ENCODE results near the gene PC.
A peak's percentile ranks its signal among the peaks of the same experiment; 100 is the strongest.

Gene PC

DNA sequence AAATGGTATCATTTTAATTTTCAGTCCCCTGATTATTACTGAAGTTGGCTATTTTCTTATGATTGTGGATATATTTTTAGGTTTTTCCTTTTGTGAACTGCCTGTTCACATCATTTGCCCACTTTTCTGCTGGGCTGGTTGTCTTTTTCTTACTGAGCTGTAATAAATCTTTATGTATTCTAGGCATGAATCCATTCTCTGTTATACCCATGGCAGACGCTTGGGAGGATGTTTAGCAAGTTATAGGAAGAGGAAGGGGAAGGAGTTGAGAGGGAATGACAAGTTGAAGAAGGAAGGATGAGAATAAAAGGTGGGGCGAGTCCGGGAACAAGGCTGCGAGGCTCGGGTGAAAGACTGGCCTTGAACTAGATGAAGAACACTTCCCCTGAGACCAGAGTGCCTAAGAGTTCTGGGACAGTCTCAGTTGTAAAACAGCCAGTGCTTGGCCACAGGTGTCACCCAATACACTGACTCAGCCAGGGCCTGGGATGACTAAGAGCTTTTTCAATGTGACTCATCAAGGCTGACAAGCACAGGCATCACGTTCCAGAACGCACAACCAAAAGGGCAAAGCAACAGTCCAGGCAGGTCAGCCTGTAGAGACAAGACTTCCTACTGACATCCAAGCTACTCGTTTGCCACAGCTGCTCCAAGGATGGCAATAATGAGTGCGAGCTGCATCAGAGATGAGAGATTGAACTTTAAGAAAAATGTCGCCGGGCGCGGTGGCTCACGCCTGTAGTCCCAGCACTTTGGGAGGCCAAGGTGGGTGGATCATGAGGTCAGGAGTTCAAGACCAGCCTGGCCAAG lies 66.1 kb downstream of the PC start:
- H3K4me1 ChIP-seq (ENCODE audit: control insufficient read depth in 1 of 2, insufficient read depth in 2 of 2, low read length in 2 of 2), result no peaks in the 10 kb centered on the region
- no peak overlapping the region for H3K4me3 ChIP-seq (ENCODE audit: low read depth in 1 of 2, low read length in 2 of 2)
- H3K27ac ChIP-seq (ENCODE audit: low read length), result no peak overlapping the region
- H3K27me3 ChIP-seq (ENCODE audit: low read depth, low read length), result no peaks in the 10 kb centered on the region
- H3K9me3 ChIP-seq (ENCODE audit: control insufficient read depth in 1 of 2, low read length in 2 of 2), result no peaks in the 10 kb centered on the region
- H3K36me3 ChIP-seq (ENCODE audit: control insufficient read depth in 1 of 2, insufficient read depth in 2 of 2, low read length in 2 of 2), result no peaks in the 10 kb centered on the region

DNA sequence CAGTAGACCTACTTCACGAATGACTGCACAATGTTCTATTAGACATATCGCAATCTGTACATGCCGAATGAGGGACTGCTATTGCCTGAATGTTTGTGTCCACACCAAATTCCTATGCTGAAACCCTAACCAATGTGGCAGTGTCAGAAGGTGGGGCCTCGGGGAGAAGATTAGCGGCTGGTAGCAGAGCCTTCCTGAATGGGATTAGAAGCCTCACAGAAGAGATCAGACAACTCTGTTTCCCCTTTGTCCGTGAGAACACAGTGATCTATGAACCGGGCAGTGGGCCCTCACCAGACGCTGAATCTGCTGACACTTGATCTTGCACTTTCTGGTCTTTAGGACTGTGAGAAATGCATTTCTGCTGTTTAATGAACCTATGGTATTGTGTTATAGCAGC lies 68.2 kb downstream of the PC start:
- H3K4me1 ChIP-seq (ENCODE audit: control insufficient read depth in 1 of 2, insufficient read depth in 2 of 2, low read length in 2 of 2), result no peaks in the 10 kb centered on the region
- H3K9me3 ChIP-seq (ENCODE audit: control insufficient read depth in 1 of 2, low read length in 2 of 2), result no peaks in the 10 kb centered on the region
- H3K4me3 ChIP-seq (ENCODE audit: low read depth in 1 of 2, low read length in 2 of 2), result no peak overlapping the region
- no peak overlapping the region for H3K27ac ChIP-seq (ENCODE audit: low read length)
- H3K36me3 ChIP-seq (ENCODE audit: control insufficient read depth in 1 of 2, insufficient read depth in 2 of 2, low read length in 2 of 2), result no peaks in the 10 kb centered on the region
- no peaks in the 10 kb centered on the region for H3K27me3 ChIP-seq (ENCODE audit: low read depth, low read length)

DNA sequence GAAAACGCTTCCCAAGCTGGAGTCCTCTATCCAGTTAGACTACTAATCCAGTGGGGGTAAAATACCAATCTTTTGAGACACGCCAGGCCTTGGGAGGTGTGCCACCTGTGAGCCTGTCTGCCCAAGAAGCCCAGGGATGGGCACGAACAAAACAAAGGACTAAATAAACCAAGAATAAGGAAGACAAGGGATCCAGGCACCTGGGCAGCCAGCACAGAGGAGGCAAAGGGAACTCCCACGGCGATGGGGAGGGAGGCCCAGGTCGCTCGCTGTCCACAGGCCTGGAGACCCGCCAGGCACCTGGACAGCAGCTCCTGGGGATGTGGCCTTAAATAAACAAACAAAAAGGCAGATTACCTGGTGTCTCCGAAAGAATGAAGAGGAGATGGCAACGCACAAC lies 69.9 kb downstream of the PC start:
- Histone ChIP-seq H3K9me3 (ENCODE audit: control insufficient read depth in 1 of 2, low read length in 2 of 2) (no peaks in the 10 kb centered on the region), H3K4me1 (ENCODE audit: control insufficient read depth in 1 of 2, insufficient read depth in 2 of 2, low read length in 2 of 2) (peaks cover 0 to 2% of the 10 kb centered on the region in 2 donors), H3K4me3 (ENCODE audit: low read depth in 1 of 2, low read length in 2 of 2) (no peak overlapping the region), H3K27me3 (ENCODE audit: low read depth, low read length) (no peaks in the 10 kb centered on the region), H3K36me3 (ENCODE audit: control insufficient read depth in 1 of 2, insufficient read depth in 2 of 2, low read length in 2 of 2) (no peaks in the 10 kb centered on the region), H3K27ac (ENCODE audit: low read length) (no peak overlapping the region)

DNA sequence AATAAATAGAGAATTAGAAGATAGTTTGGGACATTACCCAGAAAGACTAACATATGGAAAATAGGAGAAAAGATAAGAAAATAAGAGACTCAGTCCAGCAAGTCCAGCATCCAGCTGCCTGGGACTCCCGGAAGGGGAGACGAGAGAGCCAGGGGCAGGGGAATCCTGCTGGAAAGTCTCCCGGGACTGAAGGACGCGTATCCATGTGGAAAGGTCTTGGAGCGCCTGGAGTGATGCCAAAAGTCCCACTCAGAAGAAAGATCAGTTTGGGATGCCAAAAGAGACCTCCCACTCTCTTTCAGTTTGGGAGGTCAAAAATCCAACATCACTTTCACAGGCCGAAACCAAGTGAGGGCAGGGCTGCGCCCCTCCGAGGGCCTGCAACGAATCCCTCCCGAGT lies 70.7 kb downstream of the PC start:
- H3K36me3 ChIP-seq (ENCODE audit: control insufficient read depth in 1 of 2, insufficient read depth in 2 of 2, low read length in 2 of 2), result no peaks in the 10 kb centered on the region
- H3K4me3 ChIP-seq (ENCODE audit: low read depth in 1 of 2, low read length in 2 of 2), result no peak overlapping the region
- peaks cover 0 to 8% of the 10 kb centered on the region in 2 donors for H3K4me1 ChIP-seq (ENCODE audit: control insufficient read depth in 1 of 2, insufficient read depth in 2 of 2, low read length in 2 of 2)
- H3K27ac ChIP-seq (ENCODE audit: low read length), result no peak overlapping the region
- no peaks in the 10 kb centered on the region for H3K9me3 ChIP-seq (ENCODE audit: control insufficient read depth in 1 of 2, low read length in 2 of 2)
- no peaks in the 10 kb centered on the region for H3K27me3 ChIP-seq (ENCODE audit: low read depth, low read length)

DNA sequence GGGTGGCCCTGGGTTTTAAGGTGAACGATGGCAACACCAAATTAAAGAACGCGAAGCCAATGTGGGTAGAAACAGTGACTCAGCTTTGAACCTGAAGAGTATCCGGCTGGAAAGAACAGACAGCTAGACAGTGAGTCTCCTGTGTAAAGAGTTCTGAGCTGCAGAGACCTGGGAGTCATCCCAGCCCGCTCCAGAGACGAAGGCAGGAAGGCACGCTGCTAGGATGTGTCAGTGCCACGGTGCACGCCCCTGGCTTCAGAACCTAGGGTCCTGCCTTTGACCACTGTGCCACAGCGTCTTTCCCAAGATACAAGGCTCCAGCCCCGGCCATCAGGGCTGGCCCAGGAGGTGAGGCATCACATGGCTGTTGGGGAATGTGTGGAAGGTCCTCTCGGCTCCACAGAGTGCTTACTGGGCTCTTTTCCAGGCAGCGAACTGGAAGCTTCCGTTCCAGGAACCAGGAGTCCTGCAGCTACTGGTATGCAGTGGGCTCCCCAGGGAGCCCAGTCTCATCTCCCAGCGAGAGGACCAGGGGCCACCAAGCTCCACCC lies 71.4 kb downstream of the PC start:
- no peaks in the 10 kb centered on the region for H3K9me3 ChIP-seq (ENCODE audit: control insufficient read depth in 1 of 2, low read length in 2 of 2)
- peaks cover 0 to 14% of the 10 kb centered on the region in 2 donors for H3K4me1 ChIP-seq (ENCODE audit: control insufficient read depth in 1 of 2, insufficient read depth in 2 of 2, low read length in 2 of 2)
- H3K27ac ChIP-seq (ENCODE audit: low read length), result no peak overlapping the region
- no peaks in the 10 kb centered on the region for H3K27me3 ChIP-seq (ENCODE audit: low read depth, low read length)
- no peaks in the 10 kb centered on the region for H3K36me3 ChIP-seq (ENCODE audit: control insufficient read depth in 1 of 2, insufficient read depth in 2 of 2, low read length in 2 of 2)
- H3K4me3 ChIP-seq (ENCODE audit: low read depth in 1 of 2, low read length in 2 of 2), result no peak overlapping the region

DNA sequence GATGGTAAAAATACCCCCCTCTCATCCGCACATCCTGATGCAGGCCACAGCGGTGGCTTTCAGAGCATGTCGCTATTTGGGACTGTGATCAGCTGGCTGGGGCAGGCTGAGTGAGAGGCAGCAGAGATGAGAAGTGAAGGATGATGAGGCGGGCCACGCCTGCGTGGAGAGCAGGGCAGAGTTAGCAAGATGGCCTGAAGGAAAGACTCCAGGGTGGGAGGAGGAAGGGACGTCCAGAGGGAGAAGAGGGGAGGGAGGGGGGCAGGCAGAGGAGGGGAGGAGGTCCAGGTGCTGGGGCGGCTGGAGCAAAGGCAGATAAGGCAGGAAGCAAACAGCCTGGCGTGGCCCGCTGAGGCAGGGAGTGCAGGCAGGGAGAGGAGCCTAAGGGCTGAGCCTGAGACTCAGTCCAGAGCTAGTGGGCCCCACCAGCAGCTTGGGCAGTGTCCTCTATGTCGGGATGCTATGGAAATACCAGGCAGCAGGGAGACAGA lies 72.2 kb downstream of the PC start:
- Histone ChIP-seq H3K27me3 (ENCODE audit: low read depth, low read length) (no peaks in the 10 kb centered on the region), H3K4me1 (ENCODE audit: control insufficient read depth in 1 of 2, insufficient read depth in 2 of 2, low read length in 2 of 2) (peaks cover 0 to 14% of the 10 kb centered on the region in 2 donors), H3K4me3 (ENCODE audit: low read depth in 1 of 2, low read length in 2 of 2) (no peak overlapping the region), H3K36me3 (ENCODE audit: control insufficient read depth in 1 of 2, insufficient read depth in 2 of 2, low read length in 2 of 2) (no peaks in the 10 kb centered on the region), H3K9me3 (ENCODE audit: control insufficient read depth in 1 of 2, low read length in 2 of 2) (no peaks in the 10 kb centered on the region), H3K27ac (ENCODE audit: low read length) (no peak overlapping the region)

DNA sequence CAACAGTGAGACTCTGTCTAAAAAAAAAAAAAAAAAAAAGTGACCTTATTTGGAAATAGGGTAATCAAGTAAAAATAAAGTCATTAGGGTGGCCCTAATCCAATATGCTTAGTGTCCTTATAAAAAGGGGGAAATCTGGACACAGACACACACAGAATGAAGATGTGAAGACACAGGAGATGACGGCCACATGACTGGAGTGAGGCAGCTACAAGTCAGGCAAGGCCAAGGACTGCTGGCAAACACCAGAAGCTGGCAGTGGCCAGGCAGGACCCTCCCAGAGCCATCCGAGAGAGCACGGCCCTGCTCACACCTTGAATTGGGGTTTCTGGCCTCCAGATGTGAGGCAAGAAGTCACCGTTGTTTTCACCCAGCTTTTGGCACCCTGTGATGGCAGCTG lies 72.7 kb downstream of the PC start:
- H3K4me1 ChIP-seq (ENCODE audit: control insufficient read depth in 1 of 2, insufficient read depth in 2 of 2, low read length in 2 of 2), result peaks cover 0 to 14% of the 10 kb centered on the region in 2 donors
- no peaks in the 10 kb centered on the region for H3K36me3 ChIP-seq (ENCODE audit: control insufficient read depth in 1 of 2, insufficient read depth in 2 of 2, low read length in 2 of 2)
- H3K27me3 ChIP-seq (ENCODE audit: low read depth, low read length), result no peaks in the 10 kb centered on the region
- no peak overlapping the region for H3K27ac ChIP-seq (ENCODE audit: low read length)
- H3K4me3 ChIP-seq (ENCODE audit: low read depth in 1 of 2, low read length in 2 of 2), result no peak overlapping the region
- no peaks in the 10 kb centered on the region for H3K9me3 ChIP-seq (ENCODE audit: control insufficient read depth in 1 of 2, low read length in 2 of 2)

DNA sequence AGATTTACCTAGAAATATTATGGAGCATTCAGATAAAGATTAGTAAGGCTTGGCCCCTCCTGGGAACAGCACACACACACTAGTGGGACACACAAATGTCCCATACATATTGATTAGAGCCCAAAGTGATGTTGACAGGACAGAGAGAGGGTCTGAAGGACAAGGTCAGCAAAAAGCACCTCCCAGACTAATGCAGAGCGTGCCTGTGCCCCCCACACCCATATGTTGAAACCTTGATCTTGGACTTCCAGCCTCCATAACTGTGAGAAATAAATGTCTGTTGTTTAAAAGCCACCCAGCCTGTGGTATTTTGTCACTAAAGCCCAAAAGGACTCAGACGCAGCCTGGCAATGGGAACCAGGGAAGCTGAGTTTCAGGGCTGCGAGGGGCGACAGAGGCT lies 73.7 kb downstream of the PC start:
- Histone ChIP-seq H3K27ac (ENCODE audit: low read length) (no peak overlapping the region), H3K9me3 (ENCODE audit: control insufficient read depth in 1 of 2, low read length in 2 of 2) (no peaks in the 10 kb centered on the region), H3K27me3 (ENCODE audit: low read depth, low read length) (no peaks in the 10 kb centered on the region), H3K36me3 (ENCODE audit: control insufficient read depth in 1 of 2, insufficient read depth in 2 of 2, low read length in 2 of 2) (no peaks in the 10 kb centered on the region), H3K4me3 (ENCODE audit: low read depth in 1 of 2, low read length in 2 of 2) (no peak overlapping the region), H3K4me1 (ENCODE audit: control insufficient read depth in 1 of 2, insufficient read depth in 2 of 2, low read length in 2 of 2) (peaks cover 0 to 14% of the 10 kb centered on the region in 2 donors)

DNA sequence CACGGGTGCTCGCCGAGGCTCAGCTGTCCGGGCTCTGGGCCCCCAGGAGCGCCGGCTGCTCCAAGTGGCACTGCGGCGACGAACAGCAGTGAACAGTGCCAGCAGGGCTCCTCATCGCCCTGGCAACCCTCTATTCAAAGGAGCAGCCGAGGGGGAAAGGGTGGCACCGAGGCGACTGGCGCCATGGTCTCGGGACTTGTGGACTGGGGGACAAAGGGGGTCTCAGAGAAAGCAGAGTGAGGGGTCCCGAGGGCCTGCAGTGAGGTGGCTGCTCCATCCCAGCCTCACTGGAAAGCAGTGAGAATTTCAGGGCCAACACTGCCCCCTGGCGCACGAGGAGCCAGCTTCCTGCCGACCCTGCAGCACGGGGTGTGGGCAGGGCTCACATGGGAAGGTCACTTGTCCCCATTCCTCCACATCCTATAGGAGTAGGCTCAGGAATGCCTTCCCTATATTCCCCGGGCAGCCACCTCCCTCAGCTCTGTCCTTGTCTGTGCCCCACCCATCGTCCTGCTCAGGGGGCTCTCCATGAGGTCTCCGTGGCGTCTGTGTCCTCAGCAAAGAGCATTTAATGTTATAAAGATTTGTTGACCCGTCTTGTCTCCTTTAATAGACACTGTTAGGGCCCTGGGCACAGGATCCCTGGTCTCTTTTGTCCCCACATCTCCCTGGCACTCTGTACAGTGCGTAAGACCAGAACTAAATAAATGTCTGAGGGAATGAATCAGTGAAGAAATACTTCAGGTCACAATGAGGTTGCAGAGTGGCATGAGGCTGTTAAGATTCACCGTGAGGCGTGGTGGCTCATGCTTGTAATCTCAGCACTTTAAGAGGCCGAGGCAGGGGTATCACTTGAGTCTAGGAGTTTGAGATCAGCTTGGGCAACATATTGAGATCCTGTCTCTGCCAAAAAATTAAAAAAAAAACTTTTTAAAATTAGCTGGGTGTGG lies 74.9 kb downstream of the PC start:
- no peak overlapping the region for H3K27ac ChIP-seq (ENCODE audit: low read length)
- no peaks in the 10 kb centered on the region for H3K27me3 ChIP-seq (ENCODE audit: low read depth, low read length)
- H3K4me3 ChIP-seq (ENCODE audit: low read depth in 1 of 2, low read length in 2 of 2), result peak overlapping the region; percentile 37 to 51
- H3K4me1 ChIP-seq (ENCODE audit: control insufficient read depth in 1 of 2, insufficient read depth in 2 of 2, low read length in 2 of 2), result peaks cover 0 to 20% of the 10 kb centered on the region in 2 donors
- no peaks in the 10 kb centered on the region for H3K36me3 ChIP-seq (ENCODE audit: control insufficient read depth in 1 of 2, insufficient read depth in 2 of 2, low read length in 2 of 2)
- H3K9me3 ChIP-seq (ENCODE audit: control insufficient read depth in 1 of 2, low read length in 2 of 2), result no peaks in the 10 kb centered on the region

DNA sequence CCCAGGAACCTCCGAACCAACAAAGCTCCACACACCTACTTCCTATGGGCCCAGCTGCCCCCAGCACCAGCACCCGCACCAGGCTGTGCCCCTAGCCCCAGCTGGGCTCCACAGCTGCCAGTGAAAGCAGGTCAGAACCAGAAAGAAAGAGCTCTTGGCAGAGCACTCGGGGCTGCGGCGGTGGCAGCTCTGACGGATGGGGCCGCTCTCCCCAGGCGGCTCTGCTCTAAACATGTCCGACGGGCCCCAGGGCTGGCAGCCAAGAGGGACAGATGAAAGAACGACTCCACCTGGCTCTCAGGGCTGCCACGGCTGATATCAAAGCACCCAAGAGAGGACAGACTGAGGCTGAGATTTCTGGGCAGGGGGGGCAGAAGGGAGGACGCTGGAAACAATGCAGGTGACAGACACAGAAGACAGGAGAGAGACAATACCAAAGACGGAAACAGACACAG lies 75.6 kb downstream of the PC start:
- Histone ChIP-seq H3K27me3 (ENCODE audit: low read depth, low read length) (no peaks in the 10 kb centered on the region), H3K36me3 (ENCODE audit: control insufficient read depth in 1 of 2, insufficient read depth in 2 of 2, low read length in 2 of 2) (no peaks in the 10 kb centered on the region), H3K4me3 (ENCODE audit: low read depth in 1 of 2, low read length in 2 of 2) (peak overlapping the region; percentile 37 to 51), H3K9me3 (ENCODE audit: control insufficient read depth in 1 of 2, low read length in 2 of 2) (no peaks in the 10 kb centered on the region), H3K27ac (ENCODE audit: low read length) (no peak overlapping the region), H3K4me1 (ENCODE audit: control insufficient read depth in 1 of 2, insufficient read depth in 2 of 2, low read length in 2 of 2) (peaks cover 0 to 20% of the 10 kb centered on the region in 2 donors)

DNA sequence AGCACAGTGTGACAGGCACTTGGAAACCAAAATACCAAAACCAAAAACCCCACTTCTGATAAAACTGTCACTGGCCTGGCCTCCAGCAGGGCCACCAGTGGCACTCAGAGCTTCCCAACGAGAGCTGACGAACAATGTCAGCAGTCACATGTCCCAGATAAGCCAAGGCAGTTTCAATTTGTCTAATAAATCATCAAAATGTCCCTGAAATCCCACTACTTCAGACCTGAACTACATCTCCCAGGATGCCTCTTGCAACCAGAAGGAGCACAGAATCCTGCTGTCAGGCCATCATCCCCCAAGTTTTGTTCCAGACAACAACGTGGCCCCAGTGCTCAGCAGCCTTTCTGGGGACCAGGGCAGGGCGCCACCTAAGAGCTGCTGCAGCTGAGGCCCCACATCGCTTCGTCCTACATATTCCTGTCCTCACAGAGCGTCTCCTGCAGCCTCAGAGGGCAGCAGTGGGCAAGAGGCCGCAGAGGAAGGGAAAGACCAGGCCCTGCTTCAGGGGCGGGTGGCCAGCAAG lies 76.2 kb downstream of the PC start:
- Histone ChIP-seq H3K9me3 (ENCODE audit: control insufficient read depth in 1 of 2, low read length in 2 of 2) (no peaks in the 10 kb centered on the region), H3K27ac (ENCODE audit: low read length) (no peak overlapping the region), H3K4me3 (ENCODE audit: low read depth in 1 of 2, low read length in 2 of 2) (peak overlapping the region in 1 of 2 donors; percentile 51), H3K4me1 (ENCODE audit: control insufficient read depth in 1 of 2, insufficient read depth in 2 of 2, low read length in 2 of 2) (peaks cover 0 to 20% of the 10 kb centered on the region in 2 donors), H3K36me3 (ENCODE audit: control insufficient read depth in 1 of 2, insufficient read depth in 2 of 2, low read length in 2 of 2) (no peaks in the 10 kb centered on the region), H3K27me3 (ENCODE audit: low read depth, low read length) (no peaks in the 10 kb centered on the region)

All from muscle layer of duodenum (tissue), 2 donors.